C4-2B (cell line): Measurements from ENCODE around the gene SUMO1.

ENCODE experiments used
- H3K27ac ChIP-seq: fragments of 450-650 bp; 2 replicates; pipeline ENCODE4 v1.5.1; 2017
- ZFX ChIP-seq: fragments of 450-650 bp; IDR thresholded peaks from 2 replicates; pipeline ENCODE4 v1.6.1; 2017
- TF ChIP-seq, protein P1 (sequence below): fragments of 450-650 bp; conservative IDR thresholded peaks from 2 replicates; pipeline ENCODE4 v1.5.1; 2017; ENCODE audit warnings: mild to moderate bottlenecking

The SUMO1 gene

DNA sequence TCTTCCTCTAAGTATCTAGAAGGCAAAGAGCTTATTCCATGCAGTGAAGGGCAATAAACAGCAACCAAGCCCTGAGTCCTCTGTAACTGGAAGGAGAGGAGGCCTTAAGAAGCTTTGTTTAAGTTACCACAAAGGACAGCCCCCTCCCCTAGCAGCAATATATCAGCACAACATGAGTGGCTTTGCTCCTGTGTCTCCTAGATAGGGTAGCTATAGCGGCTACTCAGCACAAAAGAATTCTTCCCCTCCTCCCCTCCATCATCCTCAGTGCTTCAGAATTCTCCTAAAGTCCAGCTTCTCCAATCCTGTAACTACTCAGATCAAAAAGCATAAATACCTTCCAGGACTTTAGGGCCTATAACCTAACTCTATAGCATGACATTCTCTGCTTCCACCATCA, 16.5 kb downstream of the SUMO1 start:
- TF ChIP-seq, protein P1, sequence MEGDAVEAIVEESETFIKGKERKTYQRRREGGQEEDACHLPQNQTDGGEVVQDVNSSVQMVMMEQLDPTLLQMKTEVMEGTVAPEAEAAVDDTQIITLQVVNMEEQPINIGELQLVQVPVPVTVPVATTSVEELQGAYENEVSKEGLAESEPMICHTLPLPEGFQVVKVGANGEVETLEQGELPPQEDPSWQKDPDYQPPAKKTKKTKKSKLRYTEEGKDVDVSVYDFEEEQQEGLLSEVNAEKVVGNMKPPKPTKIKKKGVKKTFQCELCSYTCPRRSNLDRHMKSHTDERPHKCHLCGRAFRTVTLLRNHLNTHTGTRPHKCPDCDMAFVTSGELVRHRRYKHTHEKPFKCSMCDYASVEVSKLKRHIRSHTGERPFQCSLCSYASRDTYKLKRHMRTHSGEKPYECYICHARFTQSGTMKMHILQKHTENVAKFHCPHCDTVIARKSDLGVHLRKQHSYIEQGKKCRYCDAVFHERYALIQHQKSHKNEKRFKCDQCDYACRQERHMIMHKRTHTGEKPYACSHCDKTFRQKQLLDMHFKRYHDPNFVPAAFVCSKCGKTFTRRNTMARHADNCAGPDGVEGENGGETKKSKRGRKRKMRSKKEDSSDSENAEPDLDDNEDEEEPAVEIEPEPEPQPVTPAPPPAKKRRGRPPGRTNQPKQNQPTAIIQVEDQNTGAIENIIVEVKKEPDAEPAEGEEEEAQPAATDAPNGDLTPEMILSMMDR: no peak
- TF ChIP-seq ZFX: no peak
- H3K27ac ChIP-seq: no peak overlapping the region

DNA sequence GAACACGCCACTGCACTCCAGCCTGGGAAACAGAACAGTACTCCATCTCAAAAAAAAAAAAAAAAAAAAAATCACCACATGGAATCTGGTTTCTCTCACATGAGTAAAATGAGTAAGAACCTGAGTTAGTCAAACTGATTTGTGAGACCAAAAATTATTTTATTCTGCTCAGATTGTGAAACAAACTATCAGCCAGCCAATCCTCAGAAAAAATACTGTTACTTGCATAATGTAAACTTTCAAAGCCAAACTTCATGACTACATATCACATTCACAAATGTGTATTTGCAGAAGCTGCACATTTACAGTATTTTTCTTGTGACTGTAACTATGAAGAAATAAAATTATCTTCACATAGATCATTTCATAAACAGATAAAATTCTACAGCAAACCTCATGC, 23.2 kb downstream of the SUMO1 start:
- TF ChIP-seq, protein P1: no peak
- no peak for TF ChIP-seq ZFX
- H3K27ac ChIP-seq: no peak overlapping the region

DNA sequence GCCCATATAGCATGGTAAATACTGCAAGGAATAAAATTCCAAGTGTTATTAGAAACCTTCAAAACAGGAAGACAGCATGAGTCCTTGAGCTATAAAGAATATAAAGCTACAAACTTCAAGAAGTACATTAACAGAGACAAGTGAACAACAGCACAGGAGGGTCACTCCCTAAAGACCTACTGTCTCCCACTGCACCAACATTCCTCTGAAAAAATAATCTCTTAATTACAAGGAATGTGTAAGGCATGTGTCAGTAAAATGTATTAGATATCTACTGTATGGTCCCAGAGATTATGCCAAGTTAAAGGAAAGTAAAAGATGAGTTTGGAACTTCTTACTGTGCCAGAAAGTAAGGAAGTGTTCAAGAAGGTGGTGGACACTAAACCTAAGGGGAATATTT, 29.9 kb downstream of the SUMO1 start:
- TF ChIP-seq, protein P1: no peak
- TF ChIP-seq ZFX: no peak
- no peak overlapping the region for H3K27ac ChIP-seq

DNA sequence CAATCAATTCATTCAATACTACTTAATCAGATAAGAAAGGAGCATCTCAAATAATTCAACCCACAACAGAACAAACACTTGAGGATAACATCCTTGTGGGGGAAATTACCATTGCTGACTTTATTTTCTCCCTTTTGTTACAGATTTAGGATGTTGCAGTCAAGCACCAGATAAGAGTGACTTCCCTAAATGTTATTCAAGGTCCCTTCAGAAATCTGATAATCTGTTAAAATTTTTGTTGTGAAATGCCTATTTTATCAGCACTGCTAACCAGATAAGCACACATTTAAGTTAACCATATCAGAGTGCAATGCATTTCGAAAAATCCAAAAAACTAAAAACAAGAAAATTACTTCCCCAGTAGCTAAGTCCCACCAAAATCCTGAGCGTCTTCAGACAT, 33.5 kb downstream of the SUMO1 start:
- no peak for TF ChIP-seq ZFX
- TF ChIP-seq, protein P1: no peak
- no peak overlapping the region for H3K27ac ChIP-seq

DNA sequence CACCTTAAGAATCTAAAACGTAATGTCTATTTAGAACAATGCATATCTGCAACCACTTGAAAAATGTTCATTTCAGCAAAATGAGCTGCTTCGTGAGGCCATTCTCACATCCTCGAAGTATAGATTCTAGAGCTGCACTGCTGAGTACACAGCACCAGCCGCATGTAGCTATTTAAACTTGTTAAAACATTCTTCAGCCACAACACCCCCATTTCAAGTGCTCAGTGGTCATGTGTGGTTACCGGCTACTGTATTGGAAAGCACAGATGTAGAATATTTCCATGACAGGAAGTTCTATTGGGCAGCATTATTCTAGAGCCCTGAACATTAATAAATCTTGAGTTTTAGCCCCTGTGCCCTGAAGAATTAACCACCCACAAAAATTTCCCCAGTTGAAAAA, 35.0 kb downstream of the SUMO1 start:
- TF ChIP-seq ZFX: no peak
- TF ChIP-seq, protein P1: no peak
- no peak overlapping the region for H3K27ac ChIP-seq

DNA sequence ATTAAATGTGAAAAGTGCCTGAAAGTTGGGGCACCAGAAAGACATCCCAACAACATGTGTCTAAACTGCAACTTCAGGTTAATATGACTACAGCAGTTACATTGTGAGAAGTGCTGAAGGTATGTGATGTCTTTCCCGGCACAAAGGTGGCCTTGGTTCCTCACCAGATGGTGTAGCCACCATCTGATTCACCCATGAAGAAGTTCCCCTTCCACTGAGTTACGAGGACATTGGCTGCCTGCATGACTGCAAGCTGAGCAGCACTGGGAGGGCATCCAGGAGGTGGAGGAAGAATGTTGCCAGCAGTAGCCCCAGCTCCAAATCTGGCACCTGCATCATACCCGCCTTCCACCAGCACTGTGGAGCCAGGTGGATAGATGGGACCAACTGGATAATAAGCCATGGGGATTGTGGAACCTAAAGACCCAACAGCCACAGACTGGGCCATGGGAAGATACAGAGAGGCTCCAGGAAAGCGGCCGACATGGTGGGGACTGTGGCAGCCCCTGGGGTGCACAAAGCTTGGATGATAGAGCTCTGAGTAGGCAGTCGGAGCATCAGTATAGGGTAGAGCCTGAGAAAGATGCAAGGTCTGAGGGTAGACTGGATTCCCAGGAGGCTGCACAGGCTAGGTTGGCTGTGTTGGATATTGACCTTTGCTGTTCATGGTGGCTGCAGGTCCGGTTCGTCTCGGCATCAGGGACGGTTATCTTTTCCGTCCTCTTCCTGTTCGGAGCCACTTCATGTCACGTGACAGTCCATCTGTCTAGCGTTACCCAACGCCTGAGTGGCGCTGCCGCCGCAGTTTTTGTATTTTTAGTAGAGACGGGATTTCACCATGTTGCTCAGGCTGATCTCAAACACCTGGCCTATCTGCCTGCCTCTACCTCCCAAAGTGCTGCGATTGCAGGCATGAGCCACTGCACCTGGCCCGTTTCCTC, 36.9 kb downstream of the SUMO1 start:
- TF ChIP-seq ZFX: no peak
- TF ChIP-seq, protein P1: no peak
- H3K27ac ChIP-seq: no peak overlapping the region

DNA sequence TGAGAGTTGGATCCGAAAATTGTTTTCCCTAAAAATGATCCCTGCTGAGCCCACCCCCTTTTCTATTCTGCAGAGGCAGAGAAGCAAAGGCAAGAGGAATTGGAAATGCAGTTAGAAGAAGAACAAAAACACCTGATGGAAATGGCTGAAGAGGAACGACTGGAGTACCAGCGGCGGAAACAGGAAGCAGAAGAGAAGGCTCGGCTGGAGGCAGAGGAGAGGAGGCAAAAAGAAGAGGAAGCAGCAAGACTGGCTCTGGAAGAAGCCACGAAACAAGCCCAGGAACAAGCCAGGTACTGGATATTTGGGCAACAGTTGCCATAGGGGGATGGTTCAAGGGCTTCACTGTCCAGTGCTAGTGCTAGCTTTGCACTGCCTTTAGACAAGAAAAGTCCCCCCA, 41.7 kb downstream of the SUMO1 start:
- H3K27ac ChIP-seq: no peak overlapping the region
- TF ChIP-seq ZFX: no peak
- TF ChIP-seq, protein P1: no peak
